HG02610 (cell line): ENCODE measurements around the gene IVL.

Source experiments
- ATAC-seq: cut with Tn5 transposase; IDR thresholded peaks from one replicate; pipeline ENCODE4 v1.9.1; 2021; ENCODE audit warnings: mild to moderate bottlenecking, moderate library complexity; ENCODE audit not compliant: unreplicated experiment

IVL gene

DNA sequence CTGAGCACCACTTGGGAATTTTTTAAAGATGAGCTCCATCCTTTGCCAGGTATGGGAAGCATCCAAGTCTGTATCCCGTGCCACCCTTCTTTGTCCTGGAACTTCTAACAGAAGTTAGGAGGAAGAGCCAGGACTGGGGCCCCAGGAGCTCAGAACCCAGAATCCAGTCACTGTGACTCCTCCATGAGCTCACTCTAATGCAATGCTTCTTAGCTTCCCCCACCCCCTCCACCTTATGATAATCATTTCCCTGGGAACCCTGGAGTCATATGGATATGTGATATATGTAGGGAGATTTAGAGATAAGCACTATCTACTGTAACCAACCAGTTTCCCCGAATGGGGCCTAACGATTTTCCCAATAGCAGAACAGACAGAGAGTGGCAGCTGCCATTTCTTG, 37.9 kb downstream of the IVL start:
- ATAC-seq: no peak

DNA sequence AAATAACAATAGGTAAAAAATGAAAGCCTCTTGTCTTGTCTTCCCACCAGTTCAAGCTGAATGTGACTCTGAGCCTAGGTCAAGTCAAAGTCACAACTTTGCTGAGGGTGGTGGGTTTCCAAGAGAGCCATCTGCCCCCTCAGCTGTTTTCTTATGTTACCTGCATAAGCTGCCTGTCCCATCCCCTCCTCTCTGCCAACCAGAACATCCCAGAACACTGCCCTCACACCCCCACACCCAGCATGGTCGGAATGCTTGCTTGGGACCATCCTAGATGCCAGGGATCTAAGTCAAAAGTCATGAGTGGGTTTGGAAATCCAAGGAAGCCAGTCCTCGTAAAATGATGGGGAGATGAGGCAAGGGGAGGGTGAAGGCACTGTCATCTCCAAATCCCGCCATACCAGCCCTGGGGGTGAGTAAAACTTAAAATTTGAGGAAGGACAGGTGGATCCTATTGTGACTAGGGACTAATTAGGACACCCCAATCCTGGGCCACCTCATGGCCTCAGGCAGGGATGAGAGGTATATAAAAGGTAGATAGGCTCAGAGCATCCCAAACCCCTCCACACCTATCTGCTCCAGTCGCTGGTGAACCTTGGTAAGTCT, 38.4 kb downstream of the IVL start, which contains the start of gene SPRR5:
Gene SPRR5, plus strand, starts transcription at position 556 of the 606 bp plus-strand sequence. CDS start 1,349 bp downstream, outside the sequence.
- no peak for ATAC-seq

DNA sequence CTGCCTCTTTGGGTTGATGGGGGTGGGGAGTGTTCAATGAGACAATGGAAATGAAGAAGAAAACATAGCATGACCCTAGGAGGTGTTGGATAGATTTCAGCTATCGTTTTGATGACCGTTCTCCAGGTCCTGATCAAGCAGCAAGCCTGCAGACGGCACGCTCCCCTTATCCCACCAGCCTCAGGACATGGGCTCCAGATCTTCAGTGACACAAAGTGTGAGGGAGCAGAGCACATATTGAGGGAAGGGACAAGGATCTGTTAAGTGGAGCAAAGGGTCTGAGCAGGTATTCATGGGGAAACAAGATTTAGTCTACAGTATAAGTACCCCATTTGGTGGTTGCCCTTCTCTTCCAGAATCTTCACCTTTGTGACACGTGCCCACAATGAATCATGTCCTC, 43.4 kb downstream of the IVL start:
- ATAC-seq: no peak

DNA sequence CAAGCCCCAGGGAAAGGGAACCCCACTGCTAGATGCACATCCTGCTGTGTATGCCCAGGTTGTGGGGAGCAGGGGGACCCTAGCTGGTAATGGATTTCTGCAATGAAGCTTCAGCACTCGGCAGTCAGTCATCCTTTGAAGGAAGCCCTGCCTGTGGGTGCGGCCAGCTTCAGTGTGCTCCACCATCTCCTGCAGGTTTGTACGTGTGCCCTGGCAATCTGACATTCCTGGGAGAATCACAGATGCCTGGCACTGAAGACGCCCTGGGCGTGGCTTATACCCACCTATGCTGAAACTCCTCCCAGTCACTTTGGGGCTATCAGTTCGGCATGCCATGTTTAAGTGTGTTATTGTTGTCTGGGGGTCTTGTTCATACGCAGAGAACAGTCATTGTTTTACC, 45.4 kb downstream of the IVL start:
- ATAC-seq: no peak

DNA sequence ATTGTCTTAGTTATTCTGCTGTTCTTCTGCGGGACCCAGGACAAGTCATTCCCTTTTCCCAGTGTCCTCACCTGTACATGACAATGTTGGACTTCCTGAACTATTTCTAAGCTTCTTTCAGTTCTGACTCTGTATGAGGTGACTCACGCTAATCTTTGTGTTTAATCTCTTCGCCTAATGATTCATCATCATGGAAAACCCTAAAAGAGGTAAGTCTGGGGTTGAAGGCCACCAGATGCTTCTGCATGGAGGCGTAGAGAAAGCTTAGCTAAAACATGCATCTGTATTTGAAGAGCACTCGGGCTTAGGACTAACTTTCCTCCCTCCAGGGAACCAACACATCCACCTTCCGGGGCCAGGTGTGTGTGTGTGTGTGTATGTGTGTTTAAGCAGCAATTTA, 46.1 kb downstream of the IVL start:
- no peak for ATAC-seq

DNA sequence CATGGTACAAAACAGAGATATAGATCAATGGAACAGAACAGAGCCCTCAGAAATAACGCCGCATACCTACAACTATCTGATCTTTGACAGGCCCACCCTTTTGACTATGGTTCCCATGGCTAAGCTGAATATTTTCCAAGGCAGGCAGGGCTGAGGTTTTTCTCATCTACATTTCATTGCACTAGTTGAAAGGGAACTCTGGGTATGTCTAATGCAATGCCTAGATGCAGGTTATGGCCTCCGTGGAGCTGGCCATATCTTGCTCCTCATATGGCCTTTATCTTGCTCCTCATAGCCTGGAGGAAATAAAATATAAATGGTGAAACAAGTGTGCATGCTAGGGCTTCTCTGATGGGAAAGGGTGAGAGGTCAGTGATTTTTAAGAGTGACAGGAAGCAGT, 49.2 kb downstream of the IVL start:
- no peak for ATAC-seq

DNA sequence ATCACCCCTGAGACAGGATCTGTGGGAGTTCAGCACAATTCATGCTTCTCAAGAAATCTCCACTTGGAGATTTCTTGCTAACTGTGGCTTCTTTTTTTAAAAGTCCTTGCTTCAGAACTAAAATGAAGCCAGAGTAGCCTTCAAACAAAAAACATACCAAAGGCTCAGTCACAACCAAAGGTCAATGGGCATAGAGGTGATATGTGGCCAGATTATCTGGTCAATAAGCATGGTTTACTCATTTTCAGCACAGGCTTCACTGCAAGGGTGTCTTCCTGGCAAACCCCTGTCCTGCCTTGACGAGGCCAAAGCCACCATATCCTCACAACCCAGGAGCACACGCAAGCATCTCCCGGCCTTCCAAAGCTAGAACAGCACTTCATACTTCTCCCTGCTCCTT, 50.9 kb downstream of the IVL start:
- no peak for ATAC-seq

DNA sequence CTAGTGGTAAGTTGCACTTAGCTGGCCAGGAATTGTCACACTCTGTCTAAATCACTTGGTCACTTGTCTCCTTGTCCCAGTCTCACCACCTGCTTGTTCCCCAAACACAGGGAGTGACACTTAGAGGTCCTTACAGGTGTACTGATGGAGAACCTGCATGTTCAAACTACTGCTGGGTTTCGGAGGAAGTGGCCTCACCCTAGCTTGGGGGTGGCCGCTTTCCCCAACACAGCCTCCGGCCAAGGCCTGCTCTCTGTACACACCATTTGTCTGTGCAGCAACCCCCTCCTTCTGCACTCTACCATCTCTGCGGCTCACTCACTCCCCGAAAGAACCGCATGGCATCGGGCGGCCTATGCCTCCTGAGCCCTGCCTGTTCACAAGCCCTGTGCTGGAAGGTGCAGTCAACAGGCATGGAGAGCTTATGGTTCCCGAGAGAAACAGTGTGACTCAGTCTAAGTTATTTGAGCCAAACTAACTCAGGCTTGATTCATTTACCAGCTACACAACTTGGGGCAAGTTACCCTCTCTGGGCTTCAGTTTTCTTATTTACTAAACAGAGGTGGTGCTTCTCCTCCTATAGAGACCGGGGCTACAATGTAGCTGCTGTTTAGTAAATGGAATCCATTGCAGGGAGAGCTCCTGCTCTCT, 51.6 kb downstream of the IVL start:
- no peak for ATAC-seq

DNA sequence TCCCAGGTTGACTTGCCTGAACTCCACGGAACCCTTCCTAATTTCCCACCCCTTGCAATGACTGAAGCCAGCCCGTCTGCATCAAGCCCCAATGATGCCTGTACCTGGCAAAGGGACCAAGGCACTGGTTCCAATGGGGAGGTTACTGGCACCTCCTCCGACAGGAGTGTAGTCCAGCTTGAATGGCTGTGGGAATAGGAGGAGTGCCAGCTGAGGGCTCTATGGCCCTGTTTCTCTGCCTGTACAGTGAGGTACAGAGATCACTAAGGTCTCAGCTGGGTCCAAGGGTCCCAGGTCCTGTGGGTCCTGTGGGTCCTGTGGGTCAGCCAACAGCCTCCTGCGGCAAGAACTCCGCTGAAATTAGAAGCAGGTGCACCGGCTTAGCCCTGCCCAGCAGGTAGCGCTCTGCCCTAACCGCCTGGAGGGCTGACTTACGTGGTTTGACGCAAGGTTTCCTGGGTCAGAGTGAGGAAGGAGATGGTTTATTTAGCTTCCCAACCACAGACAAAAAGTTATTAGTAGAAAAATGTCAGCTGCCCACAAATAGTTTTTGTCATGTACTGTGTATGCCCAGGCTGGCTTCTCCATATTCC, 52.2 kb downstream of the IVL start:
- ATAC-seq: no peak
